Measurements from ENCODE around the gene IP6K2.

IP6K2 gene

DNA sequence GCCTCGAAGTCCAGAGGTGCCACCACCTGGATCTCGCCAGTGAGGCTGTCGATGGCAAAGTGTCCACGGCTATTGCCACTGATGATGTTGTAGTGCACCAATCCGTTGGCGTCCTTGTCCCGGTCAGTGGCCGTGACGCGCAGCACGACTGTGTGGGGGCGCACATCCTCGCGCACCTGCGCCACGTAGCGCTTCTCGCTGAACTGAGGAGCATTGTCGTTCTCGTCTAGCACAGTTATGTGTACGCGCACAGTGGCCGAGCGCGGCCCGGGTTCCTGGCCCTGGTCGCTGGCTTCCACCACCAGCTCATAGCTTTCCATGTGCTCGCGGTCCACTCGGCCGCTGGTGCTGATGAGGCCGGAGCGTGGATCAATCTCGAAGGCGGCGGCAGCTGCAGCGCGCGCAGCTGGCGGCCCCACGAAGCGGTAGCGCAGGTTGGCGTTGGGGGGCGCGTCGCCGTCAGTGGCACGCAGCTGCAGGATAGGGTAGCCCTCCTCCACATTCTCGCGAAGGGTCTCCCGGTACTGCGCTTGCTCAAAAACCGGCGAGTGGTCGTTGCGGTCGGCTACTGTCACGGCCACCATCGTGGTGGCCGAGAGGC is 56.1 kb downstream of the IP6K2 start:
- 0 out of 2 replicates have a peak, but pooled peaks cover 3% of the 10 kb centered on the region for H4K20me1 ChIP-seq (ENCODE audit: control insufficient read depth, insufficient read depth, low read depth, low read length)
- no peaks in the 10 kb centered on the region for H3F3A ChIP-seq (ENCODE audit: control insufficient read depth, insufficient read depth)
- H3K9me3 ChIP-seq (ENCODE audit: control insufficient read depth, insufficient read depth, low read length) = no peaks in the 10 kb centered on the region
- H3K27me3 ChIP-seq (ENCODE audit: control insufficient read depth, low read length) = no peaks in the 10 kb centered on the region
- H3K27ac ChIP-seq (ENCODE audit: low read depth, low read length) = no peak overlapping the region
- peak overlapping the region; percentile 64 for H3K4me3 ChIP-seq (ENCODE audit: low read length)
- H3K4me2 ChIP-seq (ENCODE audit: low read length) = peak overlapping the region; percentile 63
- H3K4me1 ChIP-seq (ENCODE audit: control insufficient read depth, low read length) = peaks cover 16% of the 10 kb centered on the region
- no peaks in the 10 kb centered on the region for H3K79me2 ChIP-seq (ENCODE audit: control insufficient read depth, low read length)
- TF ChIP-seq, protein P1, sequence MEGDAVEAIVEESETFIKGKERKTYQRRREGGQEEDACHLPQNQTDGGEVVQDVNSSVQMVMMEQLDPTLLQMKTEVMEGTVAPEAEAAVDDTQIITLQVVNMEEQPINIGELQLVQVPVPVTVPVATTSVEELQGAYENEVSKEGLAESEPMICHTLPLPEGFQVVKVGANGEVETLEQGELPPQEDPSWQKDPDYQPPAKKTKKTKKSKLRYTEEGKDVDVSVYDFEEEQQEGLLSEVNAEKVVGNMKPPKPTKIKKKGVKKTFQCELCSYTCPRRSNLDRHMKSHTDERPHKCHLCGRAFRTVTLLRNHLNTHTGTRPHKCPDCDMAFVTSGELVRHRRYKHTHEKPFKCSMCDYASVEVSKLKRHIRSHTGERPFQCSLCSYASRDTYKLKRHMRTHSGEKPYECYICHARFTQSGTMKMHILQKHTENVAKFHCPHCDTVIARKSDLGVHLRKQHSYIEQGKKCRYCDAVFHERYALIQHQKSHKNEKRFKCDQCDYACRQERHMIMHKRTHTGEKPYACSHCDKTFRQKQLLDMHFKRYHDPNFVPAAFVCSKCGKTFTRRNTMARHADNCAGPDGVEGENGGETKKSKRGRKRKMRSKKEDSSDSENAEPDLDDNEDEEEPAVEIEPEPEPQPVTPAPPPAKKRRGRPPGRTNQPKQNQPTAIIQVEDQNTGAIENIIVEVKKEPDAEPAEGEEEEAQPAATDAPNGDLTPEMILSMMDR (IDR thresholded peaks at IDR 0.05; ENCODE audit: low read depth, low read length, poor library complexity, severe bottlenecking) = no peak
- TF ChIP-seq EZH2phosphoT487 (IDR thresholded peaks at IDR 0.05; ENCODE audit: borderline replicate concordance, low read length) = no peak
- H3K36me3 ChIP-seq (ENCODE audit: control insufficient read depth, low read length) = no peaks in the 10 kb centered on the region
- no peaks in the 10 kb centered on the region for H3K9me2 ChIP-seq (replicated peaks; ENCODE audit: control insufficient read depth, low read length)

GRCh38 chr3:48656841-48657281 is 60.2 kb downstream of the IP6K2 start:
- 0 out of 2 replicates have a peak, but pooled peaks cover 3% of the 10 kb centered on the region for H4K20me1 ChIP-seq (ENCODE audit: control insufficient read depth, insufficient read depth, low read depth, low read length)
- H3K9me3 ChIP-seq (ENCODE audit: control insufficient read depth, insufficient read depth, low read length) = no peaks in the 10 kb centered on the region
- no peaks in the 10 kb centered on the region for H3F3A ChIP-seq (ENCODE audit: control insufficient read depth, insufficient read depth)
- no peak for TF ChIP-seq EZH2phosphoT487 (IDR thresholded peaks at IDR 0.05; ENCODE audit: borderline replicate concordance, low read length)
- TF ChIP-seq, protein P1 (IDR thresholded peaks at IDR 0.05; ENCODE audit: low read depth, low read length, poor library complexity, severe bottlenecking) = no peak
- H3K4me2 ChIP-seq (ENCODE audit: low read length) = peak overlapping the region; percentile 75
- peaks cover 38% of the 10 kb centered on the region for H3K4me1 ChIP-seq (ENCODE audit: control insufficient read depth, low read length)
- no peaks in the 10 kb centered on the region for H3K27me3 ChIP-seq (ENCODE audit: control insufficient read depth, low read length)
- H3K79me2 ChIP-seq (ENCODE audit: control insufficient read depth, low read length) = no peaks in the 10 kb centered on the region
- H3K4me3 ChIP-seq (ENCODE audit: low read length) = peak overlapping the region; percentile 82
- H3K9me2 ChIP-seq (replicated peaks; ENCODE audit: control insufficient read depth, low read length) = no peaks in the 10 kb centered on the region
- no peak overlapping the region for H3K27ac ChIP-seq (ENCODE audit: low read depth, low read length)
- H3K36me3 ChIP-seq (ENCODE audit: control insufficient read depth, low read length) = no peaks in the 10 kb centered on the region

DNA sequence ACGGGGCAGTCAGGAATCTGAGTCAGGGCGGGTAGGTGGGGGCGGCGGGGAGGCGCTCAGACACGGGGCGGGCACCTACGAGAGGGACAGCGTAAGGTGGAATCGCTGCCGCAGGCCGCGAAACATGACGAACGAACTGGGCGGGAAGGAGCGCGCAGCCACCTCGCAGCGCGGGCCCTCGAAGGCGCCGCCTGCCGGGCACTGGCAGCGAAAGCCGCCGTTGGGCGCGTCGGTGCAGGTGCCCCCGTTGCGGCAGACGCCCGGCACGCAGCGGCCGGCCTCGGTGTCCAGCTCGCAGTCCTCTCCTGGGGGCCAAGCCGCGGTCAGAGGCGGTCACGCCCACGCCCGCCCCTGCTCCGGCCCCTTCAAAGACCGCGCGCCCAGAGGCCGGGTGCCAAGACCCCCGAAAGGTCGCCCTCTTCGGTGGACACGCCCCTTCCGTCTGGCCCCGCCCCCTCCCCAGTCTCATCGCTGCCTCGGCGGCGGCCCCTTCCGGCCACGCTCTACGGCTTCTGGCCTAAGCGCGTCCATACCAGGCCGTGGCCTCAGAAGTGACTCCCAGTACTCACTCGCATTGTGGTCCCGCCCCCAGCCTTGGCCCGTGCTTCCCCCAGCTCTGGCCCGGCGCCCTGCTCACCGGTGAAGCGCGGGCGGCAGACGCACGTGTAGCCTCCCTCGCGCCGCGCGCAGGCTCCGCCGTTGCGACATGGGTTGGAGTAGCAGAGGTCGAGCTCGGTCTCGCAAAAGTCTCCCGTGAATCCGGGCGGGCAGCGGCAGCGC is 60.8 kb downstream of the IP6K2 start:
- H4K20me1 ChIP-seq (ENCODE audit: control insufficient read depth, insufficient read depth, low read depth, low read length) = 0 out of 2 replicates have a peak, but pooled peaks cover 3% of the 10 kb centered on the region
- no peak for TF ChIP-seq EZH2phosphoT487 (IDR thresholded peaks at IDR 0.05; ENCODE audit: borderline replicate concordance, low read length)
- TF ChIP-seq, protein P1 (IDR thresholded peaks at IDR 0.05; ENCODE audit: low read depth, low read length, poor library complexity, severe bottlenecking) = peak; percentile 69
- H3K27ac ChIP-seq (ENCODE audit: low read depth, low read length) = peak overlapping the region; percentile 25
- no peaks in the 10 kb centered on the region for H3F3A ChIP-seq (ENCODE audit: control insufficient read depth, insufficient read depth)
- no peaks in the 10 kb centered on the region for H3K36me3 ChIP-seq (ENCODE audit: control insufficient read depth, low read length)
- H3K4me3 ChIP-seq (ENCODE audit: low read length) = peak overlapping the region; percentile 82
- no peaks in the 10 kb centered on the region for H3K79me2 ChIP-seq (ENCODE audit: control insufficient read depth, low read length)
- no peaks in the 10 kb centered on the region for H3K27me3 ChIP-seq (ENCODE audit: control insufficient read depth, low read length)
- no peaks in the 10 kb centered on the region for H3K9me3 ChIP-seq (ENCODE audit: control insufficient read depth, insufficient read depth, low read length)
- no peaks in the 10 kb centered on the region for H3K9me2 ChIP-seq (replicated peaks; ENCODE audit: control insufficient read depth, low read length)
- H3K4me1 ChIP-seq (ENCODE audit: control insufficient read depth, low read length) = peaks cover 34% of the 10 kb centered on the region
- peak overlapping the region; percentile 75 for H3K4me2 ChIP-seq (ENCODE audit: low read length)
